Tibial nerve (tissue), 4 donors: ENCODE results near the gene APRT.

Source experiments
- CTCF ChIP-seq, 5 experiments: fragments of 200-600 bp in 3 of 5; fragments of 450-650 bp in 2 of 5; sonication (generic) in 3 of 5; IDR thresholded peaks; one replicate each; pipeline ENCODE4 v1.5.1; 2016 to 2019; ENCODE audit warnings: antibody characterized with exemption in 5 of 5, mild to moderate bottlenecking in 3 of 5, moderate library complexity in 2 of 5
- EP300 ChIP-seq, 2 donors: sonication (generic); formaldehyde crosslinking; IDR thresholded peaks; one replicate each; pipeline ENCODE4 v1.6.1; 2017; ENCODE audit warnings: antibody characterized with exemption in 2 of 2, mild to moderate bottlenecking in 1 of 2
- POLR2A ChIP-seq, 2 donors: fragments of 450-650 bp; IDR thresholded peaks; one replicate each; pipeline ENCODE4 v1.6.1; 2017; ENCODE audit warnings: antibody characterized with exemption in 2 of 2, mild to moderate bottlenecking in 2 of 2, moderate library complexity in 2 of 2

- no peak for TF ChIP-seq CTCF (IDR thresholded peaks at IDR 0.05)
- TF ChIP-seq POLR2A (IDR thresholded peaks at IDR 0.05), result no peak
- TF ChIP-seq EP300 (IDR thresholded peaks at IDR 0.05), result no peak
Observed at GRCh38 chr16:88822281-88823040, 10.7 kb upstream of the APRT start.
